Neural progenitor cell (in vitro differentiated cells): ENCODE data around the gene PDZRN4. TPM values are rescaled to one million over a fixed set of nuclear protein-coding genes. Genes with fewer than 3 reads are reported as not detected.

Experiments used
- DNase-seq: peaks from one replicate; pipeline ENCODE4 v3.0.0-alpha.2; 2016; ENCODE audit warnings: low spot score
- H2AFZ ChIP-seq: fragments of 200-600 bp; sonication (generic); replicated peaks from 2 replicates; pipeline ENCODE4 v1.6.1; 2016; ENCODE audit warnings: antibody characterized with exemption
- H3F3A ChIP-seq: fragments of 200-600 bp; sonication (generic); 2 replicates; pipeline ENCODE4 v1.6.1; 2016; ENCODE audit warnings: antibody characterized with exemption, low read depth
- H3K27ac ChIP-seq: fragments of 200-600 bp; sonication (generic); 2 replicates; pipeline ENCODE4 v1.5.1; 2016; ENCODE audit warnings: mild to moderate bottlenecking
- H3K27me3 ChIP-seq: fragments of 200-600 bp; sonication (generic); 2 replicates; pipeline ENCODE4 v1.6.1; 2016; ENCODE audit warnings: mild to moderate bottlenecking, moderate library complexity
- H3K36me3 ChIP-seq: fragments of 200-600 bp; sonication (generic); 2 replicates; pipeline ENCODE4 v1.5.1; 2016
- H3K4me1 ChIP-seq: fragments of 200-600 bp; sonication (generic); 2 replicates; pipeline ENCODE4 v1.6.1; 2016; ENCODE audit warnings: mixed run types
- H3K4me2 ChIP-seq: fragments of 200-600 bp; sonication (generic); 2 replicates; pipeline ENCODE4 v1.6.1; 2016
- H3K4me3 ChIP-seq: fragments of 200-600 bp; sonication (generic); 2 replicates; pipeline ENCODE4 v1.5.1; 2016
- H3K79me2 ChIP-seq: fragments of 200-600 bp; sonication (generic); 2 replicates; pipeline ENCODE4 v1.6.1; 2016; ENCODE audit warnings: low read depth
- H3K9ac ChIP-seq: fragments of 200-600 bp; sonication (generic); 2 replicates; pipeline ENCODE4 v1.6.1; 2016
- H3K9me3 ChIP-seq: fragments of 200-600 bp; sonication (generic); 2 replicates; pipeline ENCODE4 v1.5.1; 2016; ENCODE audit warnings: low read depth
- H4K20me1 ChIP-seq: fragments of 200-600 bp; sonication (generic); 2 replicates; pipeline ENCODE4 v1.6.1; 2016; ENCODE audit warnings: low read depth
- H3K27ac Mint-ChIP-seq: 3 replicates; pipeline ENCODE4 v1.8.0; 2021; ENCODE audit warnings: mixed read lengths
- H3K27me3 Mint-ChIP-seq: 2 replicates; pipeline ENCODE4 v1.8.0; 2022; ENCODE audit warnings: low read depth, mild to moderate bottlenecking, inconsistent platforms, moderate library complexity, mixed read lengths; ENCODE audit not compliant: insufficient read depth
- H3K36me3 Mint-ChIP-seq: 3 replicates; pipeline ENCODE4 v1.8.0; 2021; ENCODE audit warnings: mixed read lengths
- H3K4me1 Mint-ChIP-seq: 3 replicates; pipeline ENCODE4 v1.8.0; 2021; ENCODE audit warnings: mixed read lengths
- H3K4me3 Mint-ChIP-seq: 3 replicates; pipeline ENCODE4 v1.8.0; 2021; ENCODE audit warnings: mild to moderate bottlenecking, moderate library complexity, mixed read lengths
- H3K9me3 Mint-ChIP-seq: 3 replicates; pipeline ENCODE4 v1.8.0; 2020; ENCODE audit warnings: mixed read lengths
- EZH2 ChIP-seq: fragments of 200-600 bp; sonication (generic); IDR thresholded peaks from 2 replicates; pipeline ENCODE4 v1.6.1; 2017; ENCODE audit warnings: antibody characterized with exemption, mild to moderate bottlenecking, moderate library complexity
- EZH2phosphoT487 ChIP-seq: fragments of 200-600 bp; sonication (generic); IDR thresholded peaks from 2 replicates; pipeline ENCODE4 v1.6.1; 2017; ENCODE audit warnings: antibody characterized with exemption
- total RNA-seq: library from RNA; depleted of rRNA; stranded (reverse); fragments of >200 nt; gene quantifications from 2 replicates; pipeline ENCODE4 v1.2.3, GENCODE V29; 2015; ENCODE audit warnings: low replicate concordance
- TF ChIP-seq, protein P1 (sequence below): fragments of 200-600 bp; sonication (generic); IDR thresholded peaks from 2 replicates; pipeline ENCODE4 v1.5.1; 2017; ENCODE audit warnings: antibody characterized with exemption, mild to moderate bottlenecking

Gene PDZRN4
- total RNA-seq, 1 donor from 2014 or later = 0.06 TPM

DNA sequence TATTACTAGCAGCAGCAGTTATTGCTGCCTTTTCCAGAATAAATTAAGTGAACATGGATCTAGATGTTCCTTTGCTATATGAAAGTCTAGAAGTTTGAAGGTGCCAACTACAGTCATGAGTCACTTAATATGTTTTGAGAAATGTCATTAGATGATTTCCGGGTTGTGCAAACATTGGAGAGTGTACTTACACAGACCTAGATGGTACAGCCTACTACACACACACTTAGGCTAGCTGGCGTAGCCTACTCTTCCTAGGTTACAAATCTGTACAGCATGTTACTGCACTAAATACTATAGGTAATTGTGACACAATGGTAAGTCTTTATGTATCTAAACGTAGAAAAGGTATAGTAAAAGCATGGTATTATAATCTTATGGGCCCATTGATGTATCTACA, 368.1 kb downstream of the PDZRN4 start:
- Histone ChIP-seq H3K4me2 (no peak overlapping the region), H3K9ac (no peak overlapping the region), H2AFZ (no peak overlapping the region), H3K36me3 (no peaks in the 10 kb centered on the region), H3K79me2 (no peaks in the 10 kb centered on the region), H3K4me1 (peaks cover 2% of the 10 kb centered on the region), H3K27me3 (no peaks in the 10 kb centered on the region), H3K27ac (no peak overlapping the region), H4K20me1 (no peaks in the 10 kb centered on the region), H3F3A (no peaks in the 10 kb centered on the region), H3K4me3 (no peak overlapping the region), H3K9me3 (no peaks in the 10 kb centered on the region)
- no peak for TF ChIP-seq EZH2
- TF ChIP-seq EZH2phosphoT487 = no peak
- TF ChIP-seq, protein P1, sequence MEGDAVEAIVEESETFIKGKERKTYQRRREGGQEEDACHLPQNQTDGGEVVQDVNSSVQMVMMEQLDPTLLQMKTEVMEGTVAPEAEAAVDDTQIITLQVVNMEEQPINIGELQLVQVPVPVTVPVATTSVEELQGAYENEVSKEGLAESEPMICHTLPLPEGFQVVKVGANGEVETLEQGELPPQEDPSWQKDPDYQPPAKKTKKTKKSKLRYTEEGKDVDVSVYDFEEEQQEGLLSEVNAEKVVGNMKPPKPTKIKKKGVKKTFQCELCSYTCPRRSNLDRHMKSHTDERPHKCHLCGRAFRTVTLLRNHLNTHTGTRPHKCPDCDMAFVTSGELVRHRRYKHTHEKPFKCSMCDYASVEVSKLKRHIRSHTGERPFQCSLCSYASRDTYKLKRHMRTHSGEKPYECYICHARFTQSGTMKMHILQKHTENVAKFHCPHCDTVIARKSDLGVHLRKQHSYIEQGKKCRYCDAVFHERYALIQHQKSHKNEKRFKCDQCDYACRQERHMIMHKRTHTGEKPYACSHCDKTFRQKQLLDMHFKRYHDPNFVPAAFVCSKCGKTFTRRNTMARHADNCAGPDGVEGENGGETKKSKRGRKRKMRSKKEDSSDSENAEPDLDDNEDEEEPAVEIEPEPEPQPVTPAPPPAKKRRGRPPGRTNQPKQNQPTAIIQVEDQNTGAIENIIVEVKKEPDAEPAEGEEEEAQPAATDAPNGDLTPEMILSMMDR = no peak
- no peaks in the 10 kb centered on the region for H3K27me3 Mint-ChIP-seq
- no peak for DNase-seq
- no peak overlapping the region for H3K27ac Mint-ChIP-seq
- H3K36me3 Mint-ChIP-seq = peaks cover 9% of the 10 kb centered on the region
- no peak overlapping the region for H3K4me3 Mint-ChIP-seq
- peaks cover 11% of the 10 kb centered on the region for H3K9me3 Mint-ChIP-seq
- no peaks in the 10 kb centered on the region for H3K4me1 Mint-ChIP-seq

DNA sequence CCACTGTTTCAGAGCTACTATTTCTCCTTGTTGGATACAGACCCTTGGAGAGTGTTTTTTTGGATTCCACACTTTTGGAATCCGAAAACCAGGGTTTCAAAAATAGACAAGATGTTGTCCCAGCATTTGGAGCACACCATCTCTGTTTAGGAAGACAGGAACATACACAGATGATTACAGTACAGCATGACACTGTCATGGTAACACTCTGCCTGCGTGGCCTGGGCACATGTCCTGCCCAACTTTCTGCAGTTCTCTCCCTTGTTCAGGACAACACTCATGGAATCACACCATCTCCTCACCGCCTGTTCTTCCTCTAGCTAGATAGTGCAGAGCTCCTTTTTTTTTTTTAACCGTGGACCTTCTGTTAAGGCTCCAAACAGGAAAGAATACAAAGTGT, 369.2 kb downstream of the PDZRN4 start:
- H3K9me3 ChIP-seq = no peaks in the 10 kb centered on the region
- peaks cover 11% of the 10 kb centered on the region for H3K9me3 Mint-ChIP-seq
- no peak overlapping the region for H3K4me2 ChIP-seq
- H3K36me3 ChIP-seq = no peaks in the 10 kb centered on the region
- no peaks in the 10 kb centered on the region for H4K20me1 ChIP-seq
- H3K27me3 Mint-ChIP-seq = no peaks in the 10 kb centered on the region
- DNase-seq = no peak
- peaks cover 9% of the 10 kb centered on the region for H3K36me3 Mint-ChIP-seq
- no peak overlapping the region for H3K4me3 Mint-ChIP-seq
- no peak overlapping the region for H3K4me3 ChIP-seq
- no peaks in the 10 kb centered on the region for H3K4me1 Mint-ChIP-seq
- H3K27ac ChIP-seq = no peak overlapping the region
- H3F3A ChIP-seq = no peaks in the 10 kb centered on the region
- no peaks in the 10 kb centered on the region for H3K27me3 ChIP-seq
- H2AFZ ChIP-seq = no peak overlapping the region
- H3K79me2 ChIP-seq = no peaks in the 10 kb centered on the region
- TF ChIP-seq, protein P1 = no peak
- TF ChIP-seq EZH2 = no peak
- no peak for TF ChIP-seq EZH2phosphoT487
- H3K27ac Mint-ChIP-seq = no peak overlapping the region
- H3K9ac ChIP-seq = no peak overlapping the region
- H3K4me1 ChIP-seq = peaks cover 2% of the 10 kb centered on the region

DNA sequence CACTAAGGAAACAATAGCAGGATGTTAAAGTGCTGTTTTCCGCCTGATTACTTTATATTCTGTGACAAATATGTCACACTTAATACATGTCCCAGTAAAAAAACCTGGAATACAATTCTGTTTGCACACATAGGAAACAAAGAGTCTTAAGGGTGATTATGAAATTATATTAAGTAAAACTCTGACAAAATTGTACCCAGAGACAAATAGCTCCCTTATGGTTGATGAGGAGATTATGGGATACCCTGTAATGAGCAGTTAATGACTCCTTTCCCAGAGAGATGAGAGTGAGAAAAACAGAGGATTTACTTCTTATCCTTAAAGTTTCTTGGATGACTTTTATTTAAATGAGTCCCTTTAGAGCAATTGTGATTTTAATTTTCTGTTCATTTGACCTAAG, 370.6 kb downstream of the PDZRN4 start:
- H3K9me3 ChIP-seq = no peaks in the 10 kb centered on the region
- no peak overlapping the region for H2AFZ ChIP-seq
- peaks cover 2% of the 10 kb centered on the region for H3K4me1 ChIP-seq
- no peaks in the 10 kb centered on the region for H4K20me1 ChIP-seq
- DNase-seq = no peak
- H3K27me3 ChIP-seq = no peaks in the 10 kb centered on the region
- H3K27ac ChIP-seq = no peak overlapping the region
- no peaks in the 10 kb centered on the region for H3K36me3 ChIP-seq
- no peaks in the 10 kb centered on the region for H3K27me3 Mint-ChIP-seq
- H3K4me3 Mint-ChIP-seq = no peak overlapping the region
- no peaks in the 10 kb centered on the region for H3K4me1 Mint-ChIP-seq
- H3K4me3 ChIP-seq = no peak overlapping the region
- no peaks in the 10 kb centered on the region for H3F3A ChIP-seq
- H3K9me3 Mint-ChIP-seq = peaks cover 11% of the 10 kb centered on the region
- H3K4me2 ChIP-seq = no peak overlapping the region
- H3K36me3 Mint-ChIP-seq = peaks cover 9% of the 10 kb centered on the region
- H3K9ac ChIP-seq = no peak overlapping the region
- TF ChIP-seq EZH2 (no peak), EZH2phosphoT487 (no peak)
- TF ChIP-seq, protein P1 = no peak
- no peaks in the 10 kb centered on the region for H3K79me2 ChIP-seq
- no peak overlapping the region for H3K27ac Mint-ChIP-seq
